Hepatocyte (in vitro differentiated cells): ENCODE measurements around the gene KLRK1.

Experiments
- CTCF ChIP-seq: fragments of 200-600 bp; sonication (generic); IDR thresholded peaks from 2 replicates; pipeline ENCODE4 v1.5.1; 2016; ENCODE audit warnings: antibody characterized with exemption, mild to moderate bottlenecking; ENCODE audit not compliant: poor library complexity
- EZH2 ChIP-seq: fragments of 200-600 bp; sonication (generic); IDR thresholded peaks from 2 replicates; pipeline ENCODE4 v1.6.1; 2016; ENCODE audit warnings: antibody characterized with exemption, mild to moderate bottlenecking, borderline replicate concordance

GRCh38 chr12:10362828-10363657 is 26.8 kb downstream of the KLRK1 start:
- TF ChIP-seq CTCF (no peak), EZH2 (no peak)
